Motor neuron (in vitro differentiated cells): Measurements from ENCODE around the gene PWP2. TPM values are rescaled to one million over a fixed set of nuclear protein-coding genes. Genes with fewer than 3 reads are reported as not detected.
"Not testable (repeated sequence)": the region's sequence is repeated elsewhere in the genome, so short reads cannot be mapped to it uniquely, and the experiment has no call there.

Experiments
- ATAC-seq, 8 experiments: fragments of 200-7000 bp; cut with Tn5 transposase; replicated peaks in 6 of 8; 2 replicates each; pipeline ENCODE4 v1.8.0; 2021; ENCODE audit warnings: mild to moderate bottlenecking in 8 of 8, moderate library complexity in 8 of 8
- H3K27ac ChIP-seq, 2 donors: fragments of 250-450 bp; sonication (Bioruptor Pico); 2 replicates each; pipeline ENCODE4 v1.9.0; 2021; ENCODE audit warnings: antibody characterized with exemption in 2 of 2, mild to moderate bottlenecking in 2 of 2, moderate library complexity in 1 of 2
- H3K4me1 ChIP-seq, 2 donors: fragments of 250-450 bp; sonication (Bioruptor Pico); replicated peaks in 1 of 2; 2 replicates each; pipeline ENCODE4 v1.6.1; 2021; ENCODE audit warnings: antibody characterized with exemption in 2 of 2, mild to moderate bottlenecking in 2 of 2, moderate library complexity in 1 of 2
- H3K4me3 ChIP-seq, 5 donors: fragments of 250-450 bp; sonication (Bioruptor Pico); 2 replicates each; pipeline ENCODE4 v1.9.0; 2021; ENCODE audit warnings: antibody characterized with exemption in 5 of 5, mild to moderate bottlenecking in 5 of 5, moderate library complexity in 4 of 5
- WGBS, 10 experiments: fragments of 450-650 bp; shearing (Covaris generic); methylation state at CpG; one replicate each; pipeline ENCODE4 v1.0.0; 2022; 5-methylcytosine and 5-hydroxymethylcytosine counted together
- in situ Hi-C, 9 experiments: fragments of 400-800 bp; cut with MboI; loops; one replicate each; pipeline ENCODE4 v1.15.0; 2021; ENCODE audit warnings: low sequenced_read_pairs in 9 of 9, low pct_unique_long_range_greater_than_20kb in 2 of 9; ENCODE audit not compliant: unreplicated experiment in 9 of 9
- total RNA-seq, 8 experiments: library from RNA; unstranded; fragments of 300-600 nt; gene quantifications; 2 replicates each; pipeline versions ENCODE4 v1.2.3 to v1.2.4, GENCODE V29; 2022

PWP2 gene
- total RNA-seq, 8 experiments from 2014 or later: 0.81 to 22.4 (median 10.8) TPM

DNA sequence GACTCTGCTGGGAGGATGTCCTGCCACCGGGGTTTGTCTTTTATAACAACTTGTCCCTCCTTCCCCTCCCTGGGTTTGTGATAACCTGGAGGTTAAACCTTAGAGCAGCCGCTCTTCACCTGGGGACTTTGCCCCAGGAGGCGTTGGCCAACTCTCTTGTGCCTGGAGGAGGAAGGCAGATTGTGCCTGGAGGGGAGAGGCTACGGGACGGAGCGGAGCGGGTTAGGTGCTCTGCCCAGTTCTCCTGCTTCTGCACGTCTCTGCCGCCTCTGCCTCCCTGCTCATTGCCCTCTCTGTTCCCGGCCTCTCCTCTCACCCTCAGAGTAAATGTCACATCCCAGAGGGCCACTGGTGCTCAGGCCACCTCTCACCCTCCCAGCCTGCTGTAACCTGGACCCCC is 63.1 kb downstream of the PWP2 start:
- H3K4me3 ChIP-seq, H3K4me1 ChIP-seq, in situ Hi-C loops, ATAC-seq, H3K27ac ChIP-seq: not testable (repeated sequence)
- WGBS, 10 experiments: no CpG with 5 or more reads among the region's 10 CpGs

DNA sequence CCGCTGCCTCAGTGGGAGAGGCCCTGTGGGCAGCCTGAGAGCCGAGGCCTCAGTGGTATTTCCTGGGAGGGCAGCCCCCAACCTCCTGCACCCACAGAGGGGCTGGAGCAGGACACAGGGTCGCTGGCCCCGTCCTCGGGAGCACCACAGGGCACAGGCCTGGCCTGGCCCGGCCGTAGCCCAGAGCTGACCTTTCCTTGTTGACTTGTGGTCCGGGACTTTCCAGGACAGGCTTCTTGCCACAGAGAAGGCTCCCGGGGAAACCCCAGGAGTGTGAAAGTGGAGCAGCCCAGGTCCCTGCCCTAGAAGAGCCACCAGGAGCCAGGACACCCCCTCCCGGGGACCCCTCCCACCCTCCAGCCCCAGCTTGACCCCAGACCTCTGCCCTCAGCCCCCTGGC is 63.7 kb downstream of the PWP2 start:
- peak in 2 of 8 experiments; percentile 36 to 62 for ATAC-seq
- WGBS, 10 experiments: no CpG with 5 or more reads among the region's 10 CpGs
- H3K4me1 ChIP-seq, H3K4me3 ChIP-seq, H3K27ac ChIP-seq, in situ Hi-C loops: not testable (repeated sequence)

DNA sequence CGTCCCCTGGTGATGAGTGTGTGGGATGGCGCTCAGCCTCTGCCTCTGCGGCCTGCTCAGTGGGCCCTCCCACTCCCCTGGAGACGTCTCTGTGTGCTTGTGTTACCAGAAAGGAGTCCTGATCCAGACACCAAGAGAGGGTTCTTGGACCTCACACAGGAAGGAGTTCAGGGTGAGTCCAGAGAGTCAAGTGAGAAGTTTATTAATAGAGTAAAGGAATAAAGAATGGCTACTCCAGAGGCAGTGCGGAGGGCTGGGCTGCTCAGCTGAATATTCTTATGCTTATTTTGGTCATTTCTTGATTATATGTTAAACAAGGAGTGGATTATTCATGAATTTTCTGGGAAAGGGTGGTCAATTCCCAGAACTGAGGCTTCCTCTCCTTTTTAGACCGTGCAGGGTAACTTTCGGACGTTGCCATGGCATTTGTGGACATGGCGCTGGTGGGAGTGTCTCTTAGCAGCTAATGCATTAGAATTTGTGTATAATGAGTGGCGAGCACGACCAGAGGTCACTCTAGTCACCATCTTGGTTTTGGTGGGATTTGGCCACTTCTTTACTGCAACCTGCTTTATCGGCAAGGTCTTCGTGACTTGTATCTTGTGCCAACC is 64.9 kb downstream of the PWP2 start:
- H3K4me1 ChIP-seq: not testable (repeated sequence)
- WGBS, 10 experiments: no CpG with 5 or more reads among the region's 13 CpGs

GRCh38 chr21:44172741-44173140 is 65.5 kb downstream of the PWP2 start:
- no CpG with 5 or more reads among the region's 19 CpGs for WGBS, 10 experiments
- H3K4me1 ChIP-seq, H3K27ac ChIP-seq, H3K4me3 ChIP-seq, in situ Hi-C loops: not testable (repeated sequence)
- ATAC-seq: peak in 5 of 8 experiments; percentile 7 to 37 (median 26)

More for the DNA sequence above, 64.9 kb downstream of the PWP2 start:
- ATAC-seq: peak in 6 of 8 experiments; percentile 44 to 96 (median 70)
- in situ Hi-C loops, H3K27ac ChIP-seq, H3K4me3 ChIP-seq: not testable (repeated sequence)

DNA sequence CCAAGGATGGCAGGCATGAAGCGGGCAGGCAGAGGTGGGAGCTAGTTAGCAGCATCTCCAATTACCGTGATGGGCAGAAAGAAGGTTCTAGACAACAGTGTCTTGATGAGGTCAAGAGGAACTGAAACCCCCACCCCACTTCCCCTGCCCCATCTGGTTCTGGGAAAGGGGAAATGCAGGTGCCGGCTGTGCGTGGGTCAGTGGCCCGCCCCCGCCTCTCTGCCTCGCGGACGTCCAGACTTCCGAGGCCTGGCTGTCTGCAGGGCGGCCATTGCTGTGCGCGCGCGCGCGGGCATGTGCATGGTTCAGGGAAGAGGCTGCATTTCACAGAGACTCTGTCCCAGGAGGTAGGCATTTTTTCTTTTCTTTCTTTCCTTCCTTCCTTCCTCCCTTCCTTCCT is 68.0 kb downstream of the PWP2 start:
- in situ Hi-C loops, H3K4me1 ChIP-seq, ATAC-seq, H3K27ac ChIP-seq, H3K4me3 ChIP-seq: not testable (repeated sequence)
- no CpG with 5 or more reads among the region's 17 CpGs for WGBS, 10 experiments

GRCh38 chr21:44176127-44176526 is 68.9 kb downstream of the PWP2 start:
- ATAC-seq, in situ Hi-C loops, H3K4me1 ChIP-seq, H3K4me3 ChIP-seq, H3K27ac ChIP-seq: not testable (repeated sequence)
- WGBS, 10 experiments: no CpG with 5 or more reads among the region's 14 CpGs

Other genes with a start within 250 kb of the PWP2 start
- 10 to 100 TPM; 13.0 to 44.5 (median 16.7) TPM for gene AGPAT3, start 242.2 kb upstream of the PWP2 start, total RNA-seq
- gene TRAPPC10, start 95.1 kb upstream of the PWP2 start, total RNA-seq: 10 to 100 TPM; 10.1 to 39.8 (median 19.0) TPM
- gene GATD3, start 26.3 kb downstream of the PWP2 start, total RNA-seq: 10 to 100 TPM in 7 of 8 experiments, 1 to 10 TPM in 1; 9.5 to 85.8 (median 46.0) TPM
- 1 to 10 TPM in 4 of 8 experiments, under 1 TPM in 4; 0.09 to 8.9 (median 0.71) TPM for gene ICOSLG, start 133.5 kb downstream of the PWP2 start, total RNA-seq
- 1 to 10 TPM in 1 of 8 experiments, under 1 TPM in 3, not detected in 4; 0.19 to 1.2 (median 0.26) TPM for gene DNMT3L, start 154.5 kb downstream of the PWP2 start, total RNA-seq
- under 1 TPM in 7 of 8 experiments, not detected in 1; 0.05 to 0.58 (median 0.21) TPM for gene AIRE, start 178.5 kb downstream of the PWP2 start, total RNA-seq
- 100 to 1,000 TPM in 2 of 8 experiments, 10 to 100 TPM in 6; 43.6 to 204 (median 61.9) TPM for gene PFKL, start 192.7 kb downstream of the PWP2 start, total RNA-seq
- gene CFAP410, start 232.0 kb downstream of the PWP2 start, total RNA-seq: 10 to 100 TPM; 12.5 to 19.0 (median 16.7) TPM
- under 1 TPM; 0.05 to 0.35 (median 0.15) TPM for gene TRPM2, start 246.2 kb downstream of the PWP2 start, total RNA-seq